Activated T-helper 9 cell treated with anti-CD3 and anti-CD28 coated beads, Interleukin-2, amount 50 U/mL, for 16 hours (primary cell): ENCODE results near the gene PMIS2.
A peak's percentile ranks its signal among the peaks of the same experiment; 100 is the strongest.
"Not testable (repeated sequence)": the region's sequence is repeated elsewhere in the genome, so short reads cannot be mapped to it uniquely, and the experiment has no call there.

Source experiments
- DNase-seq: peaks from one replicate; pipeline ENCODE4 v3.0.0-alpha.2; 2020; ENCODE audit warnings: low read depth

PMIS2 gene

DNA sequence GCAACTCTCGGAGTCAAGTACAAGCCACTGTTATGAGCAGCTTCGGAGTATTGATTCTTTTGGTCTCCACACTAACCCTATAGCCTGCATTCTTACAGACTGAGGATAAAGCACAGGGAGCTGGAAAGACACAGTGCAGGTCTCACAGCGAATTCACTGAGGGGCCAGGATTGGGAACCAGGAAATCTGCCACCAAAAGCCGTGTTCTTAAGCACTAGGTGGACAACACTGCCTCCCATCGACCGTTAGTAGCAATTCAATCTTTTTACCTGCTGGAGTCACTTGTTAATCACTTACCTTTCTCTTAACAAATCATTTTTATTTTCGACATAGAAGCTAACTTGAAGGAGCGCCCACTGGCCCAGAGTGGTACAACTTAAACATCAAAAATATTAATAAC, 6.3 kb downstream of the PMIS2 start:
- DNase-seq = no peak

- DNase-seq = not testable (repeated sequence)
Observed at GRCh38 chr19:35595026-35595425, 9.1 kb downstream of the PMIS2 start.

- DNase-seq = no peak
Observed at GRCh38 chr19:35595928-35596327, 10.0 kb downstream of the PMIS2 start.

GRCh38 chr19:35596366-35596999, 10.5 kb downstream of the PMIS2 start:
- DNase-seq = no peak

DNA sequence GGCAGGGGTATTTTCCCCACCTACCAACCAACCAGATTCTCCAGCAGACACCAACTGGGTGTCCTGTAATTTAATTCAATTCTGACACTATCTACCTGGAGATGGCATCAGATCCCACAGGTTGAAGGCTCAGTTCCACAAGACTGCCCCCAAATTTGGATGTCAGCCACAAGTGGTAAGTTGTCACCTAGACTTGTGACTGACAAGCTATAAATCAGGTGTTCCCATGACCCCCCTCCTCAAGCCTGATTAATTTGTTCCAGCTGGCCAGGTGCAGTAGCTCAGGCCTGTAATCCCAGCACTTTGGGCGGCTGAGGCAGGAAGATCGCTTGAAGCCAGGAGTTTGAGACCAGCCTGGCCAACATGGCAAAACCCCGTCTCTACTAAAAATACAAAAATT, 16.0 kb downstream of the PMIS2 start:
- no peak for DNase-seq

GRCh38 chr19:35604436-35604835, 18.5 kb downstream of the PMIS2 start:
- not testable (repeated sequence) for DNase-seq

DNA sequence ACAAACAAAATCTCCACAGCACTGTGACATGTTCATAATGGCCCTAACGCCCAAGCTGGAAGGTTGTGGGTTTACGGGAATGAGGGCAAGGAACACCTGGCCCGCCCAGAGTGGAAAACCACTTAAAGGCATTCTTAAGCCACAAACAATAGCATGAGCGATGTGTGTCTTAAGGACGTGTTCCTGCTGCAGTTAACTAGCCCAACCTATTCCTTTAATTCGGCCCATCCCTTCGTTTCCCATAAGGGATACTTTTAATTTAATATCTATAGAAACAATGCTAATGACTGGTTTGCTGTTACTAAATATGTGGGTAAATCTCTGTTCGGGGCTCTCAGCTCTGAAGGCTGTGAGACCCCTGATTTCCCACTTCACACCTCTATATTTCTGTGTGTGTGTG, 21.2 kb downstream of the PMIS2 start:
- not testable (repeated sequence) for DNase-seq

DNA sequence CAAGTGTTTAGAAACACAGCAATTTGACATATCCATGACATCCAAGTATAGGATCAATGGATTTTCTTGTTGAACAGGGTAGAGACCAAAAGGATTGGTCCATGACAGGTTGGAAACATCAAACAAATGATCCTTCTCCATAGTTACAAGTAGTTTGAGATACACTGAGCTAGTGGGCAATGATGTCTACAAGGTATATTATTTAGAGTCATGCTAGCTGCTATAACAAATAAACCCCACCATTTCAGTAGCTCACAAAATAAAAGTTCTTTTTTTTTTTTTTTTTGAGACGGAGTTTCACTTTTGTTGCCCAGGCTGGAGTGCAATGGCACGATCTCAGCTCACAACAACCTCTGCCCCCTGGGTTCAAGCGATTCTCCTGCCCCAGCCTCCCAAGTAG, 21.7 kb downstream of the PMIS2 start:
- DNase-seq = no peak

- no peak for DNase-seq
Observed at GRCh38 chr19:35608251-35608650, 22.3 kb downstream of the PMIS2 start.

- no peak for DNase-seq
Observed at GRCh38 chr19:35609851-35610353, 23.9 kb downstream of the PMIS2 start.

DNA sequence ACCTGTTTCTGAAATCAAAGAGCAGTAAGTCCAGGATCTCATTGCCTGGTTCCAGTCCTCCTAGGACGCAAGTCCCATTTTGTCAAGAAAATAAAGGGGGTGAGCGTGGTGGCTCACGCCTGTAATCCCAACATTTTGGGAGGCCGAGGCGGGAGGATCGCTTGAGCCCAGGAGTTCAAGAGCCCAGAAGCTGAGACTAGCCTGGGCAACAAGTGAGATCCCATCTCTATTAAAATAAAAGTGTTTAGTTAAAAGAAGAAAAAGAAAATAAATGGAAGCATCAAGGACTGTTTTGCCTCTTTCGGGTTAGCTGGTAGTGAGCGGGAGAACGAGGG, 26.2 kb downstream of the PMIS2 start:
- no peak for DNase-seq

- DNase-seq = peak; percentile 95
Observed at GRCh38 chr19:35612559-35613321, 26.8 kb downstream of the PMIS2 start, which contains the start of gene HAUS5. TSS of gene HAUS5 (plus strand) at chr19:35612735. CDS start at chr19:35612795, 60 bp downstream.

- DNase-seq = no peak
Observed at GRCh38 chr19:35613574-35613973, 27.6 kb downstream of the PMIS2 start.

DNA sequence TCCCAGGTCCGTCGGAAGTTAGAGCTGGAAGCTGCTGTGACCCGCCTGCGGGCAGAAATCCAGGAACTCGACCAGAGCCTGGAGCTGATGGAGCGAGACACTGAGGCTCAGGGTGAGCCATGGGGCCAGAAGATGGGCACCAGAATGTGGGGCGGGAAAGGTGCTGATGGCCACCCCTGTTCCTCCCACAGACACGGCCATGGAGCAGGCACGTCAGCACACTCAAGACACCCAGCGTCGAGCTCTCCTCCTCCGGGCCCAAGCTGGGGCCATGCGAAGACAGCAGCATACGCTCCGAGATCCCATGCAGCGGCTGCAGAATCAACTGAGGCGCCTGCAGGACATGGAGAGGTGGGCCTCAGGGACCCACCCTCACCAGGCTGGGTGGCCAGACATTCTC, 29.1 kb downstream of the PMIS2 start:
- DNase-seq = no peak

- no peak for DNase-seq
Observed at GRCh38 chr19:35618857-35619256, 32.9 kb downstream of the PMIS2 start.

DNA sequence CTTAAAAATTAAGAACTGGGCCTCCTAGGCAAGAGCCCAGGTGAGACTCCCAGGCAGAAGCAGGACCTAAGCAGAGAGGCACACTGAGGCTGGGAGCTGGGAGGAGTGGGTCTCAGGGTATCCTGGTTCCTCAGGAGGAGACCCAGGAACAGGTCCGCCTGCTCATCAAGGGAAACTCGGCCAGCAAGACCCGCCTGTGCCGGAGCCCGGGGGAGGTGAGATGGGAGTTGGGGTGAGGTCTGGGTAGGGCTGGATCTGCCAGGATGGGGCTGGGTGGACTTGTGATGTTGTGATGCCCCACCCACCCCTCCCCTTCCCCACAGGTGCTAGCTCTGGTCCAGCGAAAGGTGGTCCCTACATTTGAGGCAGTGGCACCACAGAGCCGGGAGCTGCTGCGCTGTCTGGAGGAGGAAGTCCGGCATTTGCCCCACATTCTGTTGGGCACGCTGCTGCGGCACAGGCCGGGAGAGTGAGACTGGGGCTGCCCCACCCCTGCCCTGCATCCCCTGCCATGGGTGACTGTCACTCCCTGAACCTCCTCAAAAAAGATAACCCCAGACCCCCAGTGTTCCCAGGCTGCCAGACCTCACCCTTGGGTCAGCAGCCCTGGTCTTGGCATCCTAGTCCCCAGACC, 33.4 kb downstream of the PMIS2 start:
- no peak for DNase-seq

GRCh38 chr19:35620001-35620400, 34.0 kb downstream of the PMIS2 start:
- DNase-seq = no peak

- DNase-seq = no peak
Observed at GRCh38 chr19:35621708-35622107, 35.7 kb downstream of the PMIS2 start.

DNA sequence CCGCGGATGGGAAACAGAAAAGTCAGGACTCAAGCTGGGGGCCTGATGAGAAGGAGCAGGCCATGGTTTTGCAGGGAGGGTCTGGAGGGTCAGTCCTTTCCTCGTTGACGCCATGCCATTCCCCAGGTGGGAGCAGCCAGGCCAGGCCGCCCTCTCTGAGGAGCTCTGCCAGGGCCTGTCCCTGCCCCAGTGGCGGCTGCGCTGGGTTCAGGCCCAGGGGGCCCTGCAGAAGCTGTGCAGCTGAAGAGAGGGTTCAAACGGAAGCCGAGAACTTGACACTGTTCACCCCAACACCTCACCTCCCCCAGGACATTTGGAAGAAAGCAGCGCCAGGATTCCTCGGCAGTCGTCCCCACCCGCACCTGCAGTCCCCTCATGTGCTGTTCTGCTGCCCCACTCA, 36.8 kb downstream of the PMIS2 start:
- DNase-seq = no peak

- DNase-seq = no peak
Observed at GRCh38 chr19:35623327-35624010, 37.5 kb downstream of the PMIS2 start.

GRCh38 chr19:35628264-35628564, 42.2 kb downstream of the PMIS2 start:
- no peak for DNase-seq

- DNase-seq = peak; percentile 94
Observed at GRCh38 chr19:35628565-35629331, 42.8 kb downstream of the PMIS2 start, which contains the start of gene RBM42. TSS of gene RBM42 (plus strand) at chr19:35629036. CDS start at chr19:35629154, 118 bp downstream.
